Choroid plexus epithelial cell (primary cell): ENCODE results near the gene CLEC10A.
"Not testable (repeated sequence)": the region's sequence is repeated elsewhere in the genome, so short reads cannot be mapped to it uniquely, and the experiment has no call there.

ENCODE experiments used
- DNase-seq: peaks from one replicate; pipeline ENCODE4 v3.0.0-alpha.2; 2010; ENCODE audit warnings: low read depth
- H3K4me3 ChIP-seq: 2 replicates; pipeline ENCODE4 v1.5.1; 2011; ENCODE audit warnings: low read depth, mild to moderate bottlenecking, control low read depth, low read length, moderate library complexity
- TF ChIP-seq, protein P1 (sequence below): conservative IDR thresholded peaks from 2 replicates; pipeline ENCODE4 v1.5.1; 2011; ENCODE audit warnings: low read depth, mild to moderate bottlenecking, control low read depth, inconsistent platforms, low read length, moderate library complexity

The CLEC10A gene

DNA sequence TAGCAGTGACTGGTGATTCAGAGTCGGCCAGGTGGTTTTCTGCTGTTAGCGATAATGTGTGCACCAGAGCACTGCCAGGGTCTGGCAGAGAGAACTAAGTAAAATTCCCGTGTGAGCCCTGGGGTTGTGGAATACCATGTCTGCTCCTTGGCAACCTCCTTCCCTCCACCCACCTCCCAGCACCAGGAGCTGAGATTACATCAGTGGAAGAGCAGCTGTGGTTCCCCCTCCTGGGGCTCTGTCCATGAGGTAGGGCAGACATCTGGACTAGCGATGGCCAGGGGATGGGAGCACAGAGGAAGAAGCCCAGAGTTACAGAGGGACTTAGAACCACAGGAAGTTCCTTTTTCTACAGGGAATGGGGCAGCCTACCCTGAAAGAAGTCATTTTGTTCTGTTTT lies 15.8 kb downstream of the CLEC10A start:
- peak; percentile 43 for DNase-seq
- TF ChIP-seq, protein P1, sequence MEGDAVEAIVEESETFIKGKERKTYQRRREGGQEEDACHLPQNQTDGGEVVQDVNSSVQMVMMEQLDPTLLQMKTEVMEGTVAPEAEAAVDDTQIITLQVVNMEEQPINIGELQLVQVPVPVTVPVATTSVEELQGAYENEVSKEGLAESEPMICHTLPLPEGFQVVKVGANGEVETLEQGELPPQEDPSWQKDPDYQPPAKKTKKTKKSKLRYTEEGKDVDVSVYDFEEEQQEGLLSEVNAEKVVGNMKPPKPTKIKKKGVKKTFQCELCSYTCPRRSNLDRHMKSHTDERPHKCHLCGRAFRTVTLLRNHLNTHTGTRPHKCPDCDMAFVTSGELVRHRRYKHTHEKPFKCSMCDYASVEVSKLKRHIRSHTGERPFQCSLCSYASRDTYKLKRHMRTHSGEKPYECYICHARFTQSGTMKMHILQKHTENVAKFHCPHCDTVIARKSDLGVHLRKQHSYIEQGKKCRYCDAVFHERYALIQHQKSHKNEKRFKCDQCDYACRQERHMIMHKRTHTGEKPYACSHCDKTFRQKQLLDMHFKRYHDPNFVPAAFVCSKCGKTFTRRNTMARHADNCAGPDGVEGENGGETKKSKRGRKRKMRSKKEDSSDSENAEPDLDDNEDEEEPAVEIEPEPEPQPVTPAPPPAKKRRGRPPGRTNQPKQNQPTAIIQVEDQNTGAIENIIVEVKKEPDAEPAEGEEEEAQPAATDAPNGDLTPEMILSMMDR = no peak
- no peak overlapping the region for H3K4me3 ChIP-seq

DNA sequence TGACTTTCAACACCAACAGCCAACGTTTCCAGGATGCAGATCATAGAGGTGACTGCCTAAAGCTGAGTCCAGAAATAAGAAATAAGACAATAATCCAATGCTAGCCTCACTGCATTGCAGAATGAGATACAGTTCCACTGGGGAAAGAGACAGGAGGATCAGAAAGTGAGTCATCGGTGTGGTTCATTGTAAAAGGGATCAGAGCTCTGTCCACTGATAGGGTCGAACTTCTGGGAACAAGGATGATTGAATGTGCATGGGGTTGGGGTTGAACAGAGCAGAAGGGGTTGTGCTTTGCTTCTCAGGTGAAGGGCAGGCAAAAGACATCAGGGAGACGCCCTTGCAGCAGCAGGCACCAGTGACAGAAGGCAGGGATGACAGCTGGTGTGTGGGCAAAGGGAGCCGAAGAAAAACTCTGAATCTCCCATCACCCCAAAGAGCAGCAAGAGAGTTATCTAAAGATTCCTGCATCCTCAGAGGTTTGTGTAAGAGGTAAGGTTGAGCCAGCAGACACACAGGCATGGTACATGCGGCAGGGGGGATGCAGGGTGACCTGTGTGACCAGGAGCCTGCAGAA lies 16.4 kb downstream of the CLEC10A start:
- no peak overlapping the region for H3K4me3 ChIP-seq
- TF ChIP-seq, protein P1 = no peak
- DNase-seq = peak; percentile 21

DNA sequence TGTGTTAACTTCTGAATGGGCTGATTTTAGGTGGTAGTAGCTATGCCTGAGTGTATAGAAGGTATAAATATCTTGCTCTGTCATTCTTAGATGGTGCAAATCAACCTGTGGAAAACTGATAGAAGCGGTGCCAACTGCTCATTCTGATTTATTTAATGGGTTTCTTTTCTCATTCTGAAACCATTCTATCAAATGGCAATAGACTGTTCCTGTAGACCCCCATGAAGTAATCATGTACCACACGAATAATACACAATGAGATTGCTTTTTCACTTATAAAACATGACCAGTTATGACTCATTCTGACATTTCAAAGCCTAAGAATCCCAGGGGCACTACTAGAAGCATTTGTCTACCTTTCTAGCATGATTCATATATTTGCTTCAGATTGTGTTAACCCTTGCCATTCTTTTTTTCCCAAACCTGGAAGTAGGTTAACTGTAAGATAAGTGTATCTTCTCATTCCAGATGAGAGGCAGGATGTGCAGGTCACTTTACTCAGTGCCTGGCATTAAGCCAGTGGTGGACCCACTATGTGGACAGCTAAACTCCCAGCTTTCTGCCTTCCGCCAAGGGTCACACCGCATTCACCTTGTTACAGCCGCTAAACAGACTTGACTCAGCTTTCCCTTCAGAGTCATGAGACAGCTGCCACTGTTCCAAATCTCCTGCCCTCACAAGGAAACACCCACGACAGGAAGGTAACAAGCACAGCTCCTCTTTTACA lies 19.7 kb downstream of the CLEC10A start:
- TF ChIP-seq, protein P1 = no peak
- DNase-seq = peak; percentile 78

DNA sequence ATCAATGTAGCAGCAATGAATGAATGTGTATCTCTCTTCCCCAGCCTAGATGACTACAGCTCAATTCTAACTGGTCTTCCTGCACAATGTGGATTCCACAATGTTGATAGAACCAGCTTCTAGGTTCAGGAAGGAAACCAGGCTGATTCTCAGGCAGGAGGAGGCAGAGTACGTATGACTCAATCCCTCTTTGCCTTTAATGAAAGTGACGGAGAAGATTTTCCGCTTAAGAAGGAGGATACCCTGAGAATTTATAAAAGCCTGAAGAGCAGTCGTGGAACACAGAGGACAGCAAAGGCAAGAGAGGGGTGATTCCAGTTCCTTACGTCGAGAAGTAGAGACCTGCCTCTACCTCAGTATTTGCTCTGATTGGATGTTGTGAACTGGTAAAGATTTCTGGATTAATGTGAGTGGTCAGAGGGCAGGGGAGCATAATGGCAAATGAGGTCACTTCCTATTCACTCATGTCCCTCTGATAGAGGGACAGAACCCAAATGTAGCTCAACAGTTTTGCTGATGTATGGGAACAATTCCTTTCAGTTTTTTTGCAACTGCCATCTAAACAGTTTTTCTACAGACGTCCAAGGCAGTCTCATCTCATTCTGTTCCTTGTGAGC lies 21.1 kb downstream of the CLEC10A start:
- TF ChIP-seq, protein P1 = no peak
- DNase-seq = peak; percentile 70
- H3K4me3 ChIP-seq = no peak overlapping the region

More for the DNA sequence above, 19.7 kb downstream of the CLEC10A start:
- no peak overlapping the region for H3K4me3 ChIP-seq

DNA sequence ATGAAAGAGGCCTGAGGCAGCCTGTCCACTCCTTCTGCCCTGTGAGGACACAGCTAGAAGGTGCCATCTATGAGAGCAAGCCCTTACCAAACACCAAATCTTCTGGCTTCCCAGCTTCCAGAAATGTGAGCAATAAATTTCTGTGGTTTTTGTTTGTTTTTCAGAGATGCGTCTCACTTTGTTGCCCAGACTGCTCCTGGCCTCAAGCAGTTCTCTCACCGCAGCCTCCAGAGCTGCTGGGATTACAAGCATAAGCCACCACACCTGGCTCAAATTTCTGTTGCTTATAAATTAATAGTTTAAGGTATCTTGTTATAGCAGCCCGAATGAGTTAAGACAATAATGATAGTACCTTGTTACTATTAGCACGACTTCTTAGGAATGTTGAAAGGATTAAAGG lies 23.7 kb downstream of the CLEC10A start:
- no peak overlapping the region for H3K4me3 ChIP-seq
- DNase-seq = peak; percentile 45
- TF ChIP-seq, protein P1 = no peak

DNA sequence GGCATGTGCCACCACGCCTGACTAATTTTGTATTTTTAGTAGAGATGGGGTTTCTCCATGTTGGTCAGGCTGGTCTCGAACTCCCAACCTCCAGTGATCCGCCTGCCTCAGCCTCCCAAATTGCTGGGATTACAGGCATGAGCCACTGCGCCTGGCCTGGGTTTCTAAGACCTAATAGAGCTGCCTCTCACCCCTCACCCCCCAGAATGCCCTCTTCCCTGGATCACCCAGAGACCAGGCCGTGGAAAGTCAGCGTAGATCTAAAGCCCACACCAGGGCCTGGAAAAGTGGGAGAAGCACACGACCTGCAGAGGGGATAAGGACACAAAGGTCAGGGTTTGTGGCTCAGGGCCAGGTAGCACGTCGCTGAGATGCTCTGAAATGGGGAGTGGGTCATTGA lies 29.5 kb downstream of the CLEC10A start:
- DNase-seq, H3K4me3 ChIP-seq: not testable (repeated sequence)

DNA sequence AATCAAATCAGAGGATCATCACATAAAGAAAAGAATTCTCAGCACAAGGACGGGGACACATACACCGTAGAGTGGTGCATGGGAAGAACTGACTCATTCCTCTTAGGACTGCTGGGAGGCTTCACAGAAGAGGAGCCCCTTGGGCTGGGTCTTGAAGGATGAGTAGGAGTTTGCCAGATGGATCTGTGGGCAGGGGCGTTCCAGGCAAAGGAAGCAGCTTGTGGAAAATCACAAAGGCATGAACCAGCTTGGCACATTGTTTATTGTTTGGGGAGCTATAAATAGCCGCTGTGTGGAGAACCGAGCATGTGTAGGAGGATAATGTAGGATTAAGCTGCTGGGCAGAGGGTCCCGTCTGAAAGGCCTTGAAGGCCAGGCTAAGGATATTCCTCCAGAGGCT lies 31.1 kb downstream of the CLEC10A start:
- no peak overlapping the region for H3K4me3 ChIP-seq
- TF ChIP-seq, protein P1 = no peak
- DNase-seq = no peak
